Activated T-cell treated with anti-CD3 and anti-CD28 coated beads for 1 hour (primary cell): Measurements from ENCODE around the gene MTARC1.

Experiments
- DNase-seq: peaks from one replicate; pipeline ENCODE4 v3.0.0-alpha.2; 2020; ENCODE audit warnings: low read depth

MTARC1 gene

DNA sequence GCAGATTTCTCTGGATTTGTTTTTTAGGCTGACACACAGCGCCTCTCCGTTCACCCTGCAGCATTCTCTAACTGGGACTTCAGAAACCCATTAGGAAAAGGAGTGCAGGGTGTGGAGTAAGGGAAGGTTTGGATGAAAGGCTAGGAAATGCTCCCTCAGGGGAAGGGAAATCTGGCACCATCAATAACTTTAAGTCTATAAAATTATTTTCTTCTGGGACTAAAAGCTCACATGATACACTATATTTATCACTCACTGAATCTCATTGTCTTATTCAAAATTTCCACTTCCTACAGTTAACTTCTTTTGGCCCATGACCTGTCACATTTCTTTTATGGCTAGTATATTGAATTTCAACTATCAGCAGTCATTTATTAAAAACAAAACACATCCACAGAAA lies 46.7 kb downstream of the MTARC1 start:
- DNase-seq = no peak

DNA sequence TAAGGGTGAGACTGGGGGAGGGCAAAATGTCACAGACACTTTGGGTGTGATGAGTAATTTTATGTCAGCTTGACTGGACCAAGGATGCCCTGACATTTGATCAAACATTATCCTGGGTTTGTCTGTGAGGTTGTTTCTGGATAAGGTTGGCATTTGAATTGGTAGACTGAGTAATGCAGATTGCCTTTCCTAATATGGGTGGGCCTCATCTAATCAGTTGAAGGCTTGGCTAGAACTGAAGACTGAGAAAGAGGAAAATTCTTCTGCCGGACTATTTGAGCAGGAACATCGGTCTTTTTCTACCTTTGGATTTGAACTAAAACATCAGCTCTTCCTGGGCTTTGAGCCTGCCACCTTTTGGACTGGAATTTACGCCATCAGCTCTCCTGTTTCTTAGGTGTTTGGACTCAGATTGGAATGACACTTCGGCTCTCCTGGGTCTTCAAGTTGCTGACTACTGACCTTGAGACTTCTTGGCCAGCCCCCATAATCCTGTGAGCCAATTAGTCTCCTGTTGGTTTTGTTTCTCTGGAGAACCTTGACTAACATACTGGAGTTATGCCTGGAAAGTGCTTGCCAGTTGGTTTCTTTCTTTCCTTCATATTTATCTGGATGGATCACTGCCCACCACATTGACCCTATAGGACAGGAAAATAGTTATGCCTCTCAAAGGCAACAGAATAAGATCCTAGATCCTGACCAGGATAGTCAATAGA lies 47.6 kb downstream of the MTARC1 start:
- DNase-seq = no peak
